ENCODE measurements around the gene NCOA3. TPM values are rescaled to one million over a fixed set of nuclear protein-coding genes. Genes with fewer than 3 reads are reported as not detected.

The NCOA3 gene
- total and polyA plus RNA-seq, 2 donors = 11.4 to 20.3 TPM

- Histone ChIP-seq H3K4me1 (ENCODE audit: control insufficient read depth in 2 of 2, insufficient read depth in 2 of 2, low read length in 2 of 2) (no peaks in the 10 kb centered on the region), H3K36me3 (ENCODE audit: control insufficient read depth in 2 of 2, insufficient read depth in 2 of 2, low read length in 1 of 2) (peaks cover 4% of the 10 kb centered on the region in 2 donors), H3K27ac (ENCODE audit: low read depth in 1 of 2, low read length in 1 of 2) (no peak overlapping the region), H3K9me3 (ENCODE audit: control insufficient read depth in 2 of 2, insufficient read depth in 1 of 2, low read length in 1 of 2) (peaks cover 9 to 23% of the 10 kb centered on the region in 2 donors), H3K27me3 (ENCODE audit: control insufficient read depth in 2 of 2, insufficient read depth in 1 of 2, low read length in 1 of 2) (no peaks in the 10 kb centered on the region), H3K4me3 (ENCODE audit: low read length in 2 of 2) (no peak overlapping the region)
- no peak for DNase-seq (ENCODE audit: low read depth in 6 of 9, low spot score in 9 of 9)
- WGBS = 31% methylated on average over 8 of the region's 8 CpGs
Measured at GRCh38 chr20:47524015-47524784, 22.5 kb downstream of the NCOA3 start.

GRCh38 chr20:47527004-47527800, 25.5 kb downstream of the NCOA3 start:
- Histone ChIP-seq H3K27ac (ENCODE audit: low read depth in 1 of 2, low read length in 1 of 2) (no peak overlapping the region), H3K36me3 (ENCODE audit: control insufficient read depth in 2 of 2, insufficient read depth in 2 of 2, low read length in 1 of 2) (peaks cover 0 to 2% of the 10 kb centered on the region in 2 donors), H3K27me3 (ENCODE audit: control insufficient read depth in 2 of 2, insufficient read depth in 1 of 2, low read length in 1 of 2) (no peaks in the 10 kb centered on the region), H3K4me3 (ENCODE audit: low read length in 2 of 2) (no peak overlapping the region), H3K9me3 (ENCODE audit: control insufficient read depth in 2 of 2, insufficient read depth in 1 of 2, low read length in 1 of 2) (peaks cover 0 to 6% of the 10 kb centered on the region in 2 donors), H3K4me1 (ENCODE audit: control insufficient read depth in 2 of 2, insufficient read depth in 2 of 2, low read length in 2 of 2) (no peaks in the 10 kb centered on the region)
- 99% methylated on average over 5 of the region's 5 CpGs for WGBS
- no peak for DNase-seq (ENCODE audit: low read depth in 6 of 9, low spot score in 9 of 9)

GRCh38 chr20:47529840-47530239, 28.2 kb downstream of the NCOA3 start:
- H3K36me3 ChIP-seq (ENCODE audit: control insufficient read depth in 2 of 2, insufficient read depth in 2 of 2, low read length in 1 of 2) = peaks cover 0 to 5% of the 10 kb centered on the region in 2 donors
- WGBS = 92% methylated on average over 2 of the region's 2 CpGs
- H3K4me1 ChIP-seq (ENCODE audit: control insufficient read depth in 2 of 2, insufficient read depth in 2 of 2, low read length in 2 of 2) = peaks cover 2 to 3% of the 10 kb centered on the region in 2 donors
- H3K27me3 ChIP-seq (ENCODE audit: control insufficient read depth in 2 of 2, insufficient read depth in 1 of 2, low read length in 1 of 2) = no peaks in the 10 kb centered on the region
- no peak overlapping the region for H3K27ac ChIP-seq (ENCODE audit: low read depth in 1 of 2, low read length in 1 of 2)
- H3K9me3 ChIP-seq (ENCODE audit: control insufficient read depth in 2 of 2, insufficient read depth in 1 of 2, low read length in 1 of 2) = no peaks in the 10 kb centered on the region
- no peak for DNase-seq (ENCODE audit: low read depth in 6 of 9, low spot score in 9 of 9)
- H3K4me3 ChIP-seq (ENCODE audit: low read length in 2 of 2) = no peak overlapping the region

- WGBS = 93% methylated on average over 1 of the region's 1 CpG
Measured at GRCh38 chr20:47531458-47531857, 29.8 kb downstream of the NCOA3 start.

GRCh38 chr20:47532002-47532401, 30.3 kb downstream of the NCOA3 start:
- Histone ChIP-seq H3K4me3 (ENCODE audit: low read length in 2 of 2) (no peak overlapping the region), H3K27me3 (ENCODE audit: control insufficient read depth in 2 of 2, insufficient read depth in 1 of 2, low read length in 1 of 2) (no peaks in the 10 kb centered on the region), H3K36me3 (ENCODE audit: control insufficient read depth in 2 of 2, insufficient read depth in 2 of 2, low read length in 1 of 2) (peaks cover 0 to 5% of the 10 kb centered on the region in 2 donors), H3K27ac (ENCODE audit: low read depth in 1 of 2, low read length in 1 of 2) (no peak overlapping the region), H3K9me3 (ENCODE audit: control insufficient read depth in 2 of 2, insufficient read depth in 1 of 2, low read length in 1 of 2) (no peaks in the 10 kb centered on the region), H3K4me1 (ENCODE audit: control insufficient read depth in 2 of 2, insufficient read depth in 2 of 2, low read length in 2 of 2) (peaks cover 2 to 3% of the 10 kb centered on the region in 2 donors)
- no peak for DNase-seq (ENCODE audit: low read depth in 6 of 9, low spot score in 9 of 9)
- 97% methylated on average over 3 of the region's 3 CpGs for WGBS

More at GRCh38 chr20:47531458-47531857, 29.8 kb downstream of the NCOA3 start:
- no peak overlapping the region for H3K27ac ChIP-seq (ENCODE audit: low read depth in 1 of 2, low read length in 1 of 2)
- peaks cover 2 to 3% of the 10 kb centered on the region in 2 donors for H3K4me1 ChIP-seq (ENCODE audit: control insufficient read depth in 2 of 2, insufficient read depth in 2 of 2, low read length in 2 of 2)
- no peak overlapping the region for H3K4me3 ChIP-seq (ENCODE audit: low read length in 2 of 2)
- no peaks in the 10 kb centered on the region for H3K27me3 ChIP-seq (ENCODE audit: control insufficient read depth in 2 of 2, insufficient read depth in 1 of 2, low read length in 1 of 2)
- no peaks in the 10 kb centered on the region for H3K9me3 ChIP-seq (ENCODE audit: control insufficient read depth in 2 of 2, insufficient read depth in 1 of 2, low read length in 1 of 2)
- peaks cover 0 to 5% of the 10 kb centered on the region in 2 donors for H3K36me3 ChIP-seq (ENCODE audit: control insufficient read depth in 2 of 2, insufficient read depth in 2 of 2, low read length in 1 of 2)
- no peak for DNase-seq (ENCODE audit: low read depth in 6 of 9, low spot score in 9 of 9)

- H3K27me3 ChIP-seq (ENCODE audit: control insufficient read depth in 2 of 2, insufficient read depth in 1 of 2, low read length in 1 of 2) = no peaks in the 10 kb centered on the region
- 96% methylated on average over 3 of the region's 3 CpGs for WGBS
- no peak overlapping the region for H3K4me3 ChIP-seq (ENCODE audit: low read length in 2 of 2)
- no peaks in the 10 kb centered on the region for H3K9me3 ChIP-seq (ENCODE audit: control insufficient read depth in 2 of 2, insufficient read depth in 1 of 2, low read length in 1 of 2)
- H3K4me1 ChIP-seq (ENCODE audit: control insufficient read depth in 2 of 2, insufficient read depth in 2 of 2, low read length in 2 of 2) = peaks cover 2 to 3% of the 10 kb centered on the region in 2 donors
- DNase-seq (ENCODE audit: low read depth in 6 of 9, low spot score in 9 of 9) = no peak
- peaks cover 0 to 5% of the 10 kb centered on the region in 2 donors for H3K36me3 ChIP-seq (ENCODE audit: control insufficient read depth in 2 of 2, insufficient read depth in 2 of 2, low read length in 1 of 2)
- H3K27ac ChIP-seq (ENCODE audit: low read depth in 1 of 2, low read length in 1 of 2) = no peak overlapping the region
Measured at GRCh38 chr20:47533518-47534062, 31.9 kb downstream of the NCOA3 start.

GRCh38 chr20:47534405-47534804, 32.7 kb downstream of the NCOA3 start:
- WGBS = 76% methylated on average over 5 of the region's 5 CpGs
- Histone ChIP-seq H3K9me3 (ENCODE audit: control insufficient read depth in 2 of 2, insufficient read depth in 1 of 2, low read length in 1 of 2) (no peaks in the 10 kb centered on the region), H3K4me3 (ENCODE audit: low read length in 2 of 2) (no peak overlapping the region), H3K4me1 (ENCODE audit: control insufficient read depth in 2 of 2, insufficient read depth in 2 of 2, low read length in 2 of 2) (peaks cover 2 to 3% of the 10 kb centered on the region in 2 donors), H3K27ac (ENCODE audit: low read depth in 1 of 2, low read length in 1 of 2) (no peak overlapping the region), H3K27me3 (ENCODE audit: control insufficient read depth in 2 of 2, insufficient read depth in 1 of 2, low read length in 1 of 2) (no peaks in the 10 kb centered on the region), H3K36me3 (ENCODE audit: control insufficient read depth in 2 of 2, insufficient read depth in 2 of 2, low read length in 1 of 2) (peaks cover 0 to 5% of the 10 kb centered on the region in 2 donors)
- no peak for DNase-seq (ENCODE audit: low read depth in 6 of 9, low spot score in 9 of 9)

GRCh38 chr20:47535088-47535487, 33.4 kb downstream of the NCOA3 start:
- WGBS = 89% methylated on average over 8 of the region's 8 CpGs
- no peak overlapping the region for H3K27ac ChIP-seq (ENCODE audit: low read depth in 1 of 2, low read length in 1 of 2)
- no peak for DNase-seq (ENCODE audit: low read depth in 6 of 9, low spot score in 9 of 9)

GRCh38 chr20:47535994-47536393, 34.3 kb downstream of the NCOA3 start:
- Histone ChIP-seq H3K27ac (ENCODE audit: low read depth in 1 of 2, low read length in 1 of 2) (no peak overlapping the region), H3K4me1 (ENCODE audit: control insufficient read depth in 2 of 2, insufficient read depth in 2 of 2, low read length in 2 of 2) (peaks cover 2 to 3% of the 10 kb centered on the region in 2 donors), H3K4me3 (ENCODE audit: low read length in 2 of 2) (no peak overlapping the region), H3K36me3 (ENCODE audit: control insufficient read depth in 2 of 2, insufficient read depth in 2 of 2, low read length in 1 of 2) (peaks cover 0 to 5% of the 10 kb centered on the region in 2 donors), H3K27me3 (ENCODE audit: control insufficient read depth in 2 of 2, insufficient read depth in 1 of 2, low read length in 1 of 2) (no peaks in the 10 kb centered on the region), H3K9me3 (ENCODE audit: control insufficient read depth in 2 of 2, insufficient read depth in 1 of 2, low read length in 1 of 2) (no peaks in the 10 kb centered on the region)
- 98% methylated on average over 6 of the region's 6 CpGs for WGBS
- DNase-seq (ENCODE audit: low read depth in 6 of 9, low spot score in 9 of 9) = no peak

More at GRCh38 chr20:47535088-47535487, 33.4 kb downstream of the NCOA3 start:
- Histone ChIP-seq H3K4me3 (ENCODE audit: low read length in 2 of 2) (no peak overlapping the region), H3K27me3 (ENCODE audit: control insufficient read depth in 2 of 2, insufficient read depth in 1 of 2, low read length in 1 of 2) (no peaks in the 10 kb centered on the region), H3K4me1 (ENCODE audit: control insufficient read depth in 2 of 2, insufficient read depth in 2 of 2, low read length in 2 of 2) (peaks cover 2 to 3% of the 10 kb centered on the region in 2 donors), H3K36me3 (ENCODE audit: control insufficient read depth in 2 of 2, insufficient read depth in 2 of 2, low read length in 1 of 2) (peaks cover 0 to 5% of the 10 kb centered on the region in 2 donors), H3K9me3 (ENCODE audit: control insufficient read depth in 2 of 2, insufficient read depth in 1 of 2, low read length in 1 of 2) (no peaks in the 10 kb centered on the region)
